Karpas-422 (cell line): ENCODE results near the gene PHPT1. TPM values are rescaled to one million over a fixed set of nuclear protein-coding genes. Genes with fewer than 3 reads are reported as not detected.

Source experiments
- DNase-seq: peaks from one replicate; pipeline ENCODE4 v3.0.0-alpha.2; 2015
- H2AFZ ChIP-seq: fragments of 200-600 bp; sonication (generic); 2 replicates; pipeline ENCODE4 v1.6.1; 2014; ENCODE audit warnings: antibody characterized with exemption, low read length, mixed read lengths
- H3K27ac ChIP-seq: fragments of 200-600 bp; sonication (generic); 2 replicates; pipeline ENCODE4 v1.5.1; 2014; ENCODE audit warnings: mild to moderate bottlenecking, low read length, moderate library complexity
- H3K27me3 ChIP-seq: fragments of 200-600 bp; sonication (generic); 2 replicates; pipeline ENCODE4 v1.6.1; 2014; ENCODE audit warnings: low read length, mixed read lengths
- H3K36me3 ChIP-seq: fragments of 200-600 bp; sonication (generic); 2 replicates; pipeline ENCODE4 v1.6.1; 2014; ENCODE audit warnings: low read length, mixed read lengths; ENCODE audit not compliant: insufficient read depth
- H3K4me1 ChIP-seq: fragments of 200-600 bp; sonication (generic); 2 replicates; pipeline ENCODE4 v1.6.1; 2014; ENCODE audit warnings: mild to moderate bottlenecking, low read length, mixed read lengths
- H3K4me2 ChIP-seq: fragments of 200-600 bp; sonication (generic); 2 replicates; pipeline ENCODE4 v1.6.1; 2014; ENCODE audit warnings: low read length, low read depth, mild to moderate bottlenecking; ENCODE audit not compliant: poor library complexity, severe bottlenecking
- H3K4me3 ChIP-seq: fragments of 200-600 bp; sonication (generic); 2 replicates; pipeline ENCODE4 v1.5.1; 2014; ENCODE audit warnings: mild to moderate bottlenecking, antibody characterized with exemption, low read length, mixed read lengths
- H3K79me2 ChIP-seq: fragments of 200-600 bp; sonication (generic); 2 replicates; pipeline ENCODE4 v1.6.1; 2014; ENCODE audit warnings: mild to moderate bottlenecking, low read length, mixed read lengths
- H3K9ac ChIP-seq: fragments of 200-600 bp; sonication (generic); 2 replicates; pipeline ENCODE4 v1.6.0; 2014; ENCODE audit warnings: low read length
- H3K9me2 ChIP-seq: fragments of 200-600 bp; sonication (generic), shearing (Covaris generic); replicated peaks from 2 replicates; pipeline ENCODE4 v1.6.0; 2014; ENCODE audit warnings: mild to moderate bottlenecking, low read length, moderate library complexity; ENCODE audit not compliant: insufficient read depth
- H3K9me3 ChIP-seq: fragments of 300-700, 200-600 bp; sonication (generic); 2 replicates; pipeline ENCODE4 v1.6.1; 2014; ENCODE audit warnings: low read length, mixed read lengths
- H4K20me1 ChIP-seq: fragments of 200-600 bp; sonication (generic); 2 replicates; pipeline ENCODE4 v1.6.1; 2014; ENCODE audit warnings: mild to moderate bottlenecking, antibody characterized with exemption, low read length, low read depth; ENCODE audit not compliant: insufficient read depth
- total RNA-seq: library from RNA; depleted of rRNA; stranded (reverse); fragments of >200 nt; shearing (Covaris generic); gene quantifications from 2 replicates; pipeline ENCODE4 v1.2.3, GENCODE V29; 2014; ENCODE audit warnings: low replicate concordance

The PHPT1 gene
- total RNA-seq, 1 experiment from 2014 or later: 82.5 TPM

DNA sequence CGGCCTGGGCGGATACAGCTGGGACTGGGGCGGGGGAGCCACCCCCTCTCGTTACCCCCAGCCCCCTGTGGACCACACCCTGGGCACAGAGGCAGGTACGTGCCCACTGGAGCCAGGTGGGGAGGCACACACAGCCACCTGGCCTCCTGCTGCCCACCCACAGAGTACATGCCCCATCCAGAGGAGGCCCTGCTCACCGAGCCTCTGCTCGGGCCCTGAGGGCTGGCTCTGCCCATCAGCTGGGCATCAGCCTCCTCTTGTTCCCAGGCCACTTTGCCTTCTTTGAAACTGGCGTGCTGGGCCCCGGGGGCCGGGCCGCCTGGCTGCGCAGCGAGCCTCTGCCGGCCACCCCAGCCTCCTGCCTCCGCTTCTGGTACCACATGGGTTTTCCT, 9.2 kb downstream of the PHPT1 start:
- DNase-seq: no peak
- H3K4me1 ChIP-seq: peaks cover 5% of the 10 kb centered on the region
- H3K9ac ChIP-seq: no peak overlapping the region
- H3K27ac ChIP-seq: no peak overlapping the region
- H2AFZ ChIP-seq: no peak overlapping the region
- no peaks in the 10 kb centered on the region for H3K9me2 ChIP-seq
- H3K79me2 ChIP-seq: no peaks in the 10 kb centered on the region
- no peak overlapping the region for H3K4me3 ChIP-seq
- H3K9me3 ChIP-seq: no peaks in the 10 kb centered on the region
- H4K20me1 ChIP-seq: no peaks in the 10 kb centered on the region
- no peaks in the 10 kb centered on the region for H3K27me3 ChIP-seq
- H3K4me2 ChIP-seq: no peak overlapping the region
- H3K36me3 ChIP-seq: peaks cover 2% of the 10 kb centered on the region; the same call in 1 of the 2 replicates

DNA sequence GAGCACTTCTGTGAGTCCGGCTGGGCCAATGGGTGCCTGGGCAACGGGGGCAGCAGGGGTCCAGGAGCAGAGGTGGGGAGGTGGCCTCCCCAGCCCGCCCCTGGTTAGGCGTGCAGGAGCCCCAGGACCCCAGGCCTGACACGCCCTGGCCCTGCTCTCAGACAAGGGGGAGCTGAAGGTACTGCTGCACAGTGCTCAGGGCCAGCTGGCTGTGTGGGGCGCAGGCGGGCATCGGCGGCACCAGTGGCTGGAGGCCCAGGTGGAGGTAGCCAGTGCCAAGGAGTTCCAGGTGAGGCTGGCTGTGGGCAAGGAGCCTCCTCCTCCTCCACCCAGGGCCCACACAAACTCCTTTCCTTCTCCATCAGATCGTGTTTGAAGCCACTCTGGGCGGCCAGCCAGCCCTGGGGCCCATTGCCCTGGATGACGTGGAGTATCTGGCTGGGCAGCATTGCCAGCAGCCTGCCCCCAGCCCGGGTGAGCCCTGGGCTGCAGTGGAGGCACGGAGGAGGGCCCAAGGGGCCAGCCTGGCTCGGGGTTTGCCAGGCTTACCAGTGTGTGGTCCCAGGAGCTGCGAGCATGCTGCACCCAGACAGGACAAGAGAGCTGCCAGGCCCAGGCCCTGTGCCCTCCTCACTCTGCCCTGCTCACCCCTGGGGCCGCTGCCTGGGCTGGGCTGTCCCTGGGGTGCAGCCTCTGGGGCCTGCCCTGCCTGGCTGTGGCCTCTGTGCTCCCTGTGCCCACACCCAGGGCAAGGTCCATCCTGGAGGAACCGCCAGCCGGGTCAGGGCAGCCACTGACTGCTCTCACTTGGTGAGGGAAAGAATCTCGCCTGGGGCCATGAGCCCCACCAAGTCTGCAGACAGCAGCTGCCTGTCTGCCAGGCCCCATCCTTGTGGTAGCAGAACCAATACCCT, 9.9 kb downstream of the PHPT1 start:
- no peak overlapping the region for H2AFZ ChIP-seq
- no peak overlapping the region for H3K27ac ChIP-seq
- no peaks in the 10 kb centered on the region for H3K9me2 ChIP-seq
- H3K9me3 ChIP-seq: no peaks in the 10 kb centered on the region
- peaks cover 6% of the 10 kb centered on the region for H3K79me2 ChIP-seq
- H3K27me3 ChIP-seq: no peaks in the 10 kb centered on the region
- H4K20me1 ChIP-seq: 0 out of 2 replicates have a peak, but pooled peaks cover 5% of the 10 kb centered on the region
- H3K4me2 ChIP-seq: no peak overlapping the region
- peaks cover 5% of the 10 kb centered on the region for H3K4me1 ChIP-seq
- peaks cover 6% of the 10 kb centered on the region; the same call in 1 of the 2 replicates for H3K36me3 ChIP-seq
- H3K9ac ChIP-seq: no peak overlapping the region
- no peak overlapping the region for H3K4me3 ChIP-seq
- DNase-seq: no peak

DNA sequence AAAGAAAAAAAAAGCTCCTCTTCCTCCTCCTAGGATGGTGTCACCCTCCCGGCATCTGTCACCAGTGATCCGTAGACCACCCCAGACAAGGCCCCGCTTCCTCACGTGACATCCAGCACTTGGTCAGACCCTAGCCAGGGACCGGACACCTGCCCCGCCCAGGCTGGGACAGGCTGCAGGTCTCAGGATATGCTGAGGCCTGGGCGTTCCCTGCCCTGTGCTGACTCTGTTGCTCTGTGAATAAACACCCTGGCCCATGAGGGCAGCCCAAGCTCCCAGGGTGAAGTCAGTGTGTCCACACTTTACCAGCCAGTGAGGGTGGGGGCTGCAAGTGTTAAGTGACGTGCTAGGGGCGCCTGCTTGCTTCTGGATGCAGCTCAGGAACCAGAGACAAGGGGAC, 11.3 kb downstream of the PHPT1 start:
- H3K4me3 ChIP-seq: no peak overlapping the region
- H3K79me2 ChIP-seq: peaks cover 19% of the 10 kb centered on the region
- peaks cover 12% of the 10 kb centered on the region for H3K4me1 ChIP-seq
- no peak overlapping the region for H3K9ac ChIP-seq
- no peak overlapping the region for H3K27ac ChIP-seq
- no peaks in the 10 kb centered on the region for H3K9me3 ChIP-seq
- H3K27me3 ChIP-seq: no peaks in the 10 kb centered on the region
- no peak overlapping the region for H3K4me2 ChIP-seq
- no peaks in the 10 kb centered on the region for H3K9me2 ChIP-seq
- H4K20me1 ChIP-seq: peaks cover 13% of the 10 kb centered on the region; the same call in 1 of the 2 replicates
- no peak overlapping the region for H2AFZ ChIP-seq
- H3K36me3 ChIP-seq: peaks cover 6% of the 10 kb centered on the region; the same call in 1 of the 2 replicates
- DNase-seq: no peak

DNA sequence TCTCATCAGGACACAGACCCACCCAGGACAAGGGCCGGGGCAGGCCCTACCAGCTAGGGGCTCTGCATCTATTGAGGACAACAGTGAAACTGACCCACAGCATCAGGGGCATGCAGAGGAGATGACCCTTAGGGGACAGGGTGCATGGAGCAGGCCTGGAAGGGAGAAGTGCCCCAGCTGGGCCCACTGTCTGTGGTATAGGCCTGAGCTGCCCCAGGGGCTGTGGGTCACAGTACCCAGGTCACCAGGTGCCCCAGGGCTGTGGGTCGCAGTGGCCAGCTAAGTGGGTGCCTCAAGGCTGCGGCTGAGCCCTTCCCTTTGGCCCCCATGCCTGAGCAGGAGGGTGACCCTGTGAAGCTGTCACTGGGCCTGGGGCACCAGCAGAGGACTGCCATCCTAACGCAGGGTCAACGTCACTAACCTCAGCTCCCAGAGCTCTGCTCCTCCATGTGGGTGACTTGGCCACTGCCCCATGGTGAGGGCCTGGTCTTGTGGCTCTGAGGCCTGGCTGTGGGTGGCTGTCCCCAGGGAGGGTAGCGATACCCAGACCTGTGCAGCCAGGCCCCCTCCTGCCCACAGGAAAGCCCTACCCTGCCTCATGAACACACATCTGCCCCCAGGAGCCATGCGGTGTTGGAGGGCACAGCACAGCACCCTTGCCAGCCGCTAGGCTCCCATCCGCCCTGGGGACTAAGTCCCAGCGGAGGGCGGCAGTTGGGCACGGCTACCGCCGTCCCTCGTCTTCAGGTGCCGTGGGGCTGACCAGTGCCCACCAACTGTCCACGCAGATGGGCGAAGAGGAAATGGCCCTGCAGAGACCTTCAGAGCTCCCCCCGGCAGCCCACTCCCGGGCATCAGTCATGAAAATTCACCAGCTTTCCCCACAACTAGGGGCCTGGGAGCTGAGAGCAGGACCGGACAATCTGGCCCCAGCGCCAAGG, 12.0 kb downstream of the PHPT1 start:
- Histone ChIP-seq H4K20me1 (peaks cover 13% of the 10 kb centered on the region; the same call in 1 of the 2 replicates), H3K4me2 (no peak overlapping the region), H3K36me3 (peaks cover 6% of the 10 kb centered on the region; the same call in 1 of the 2 replicates), H3K4me1 (peaks cover 12% of the 10 kb centered on the region), H3K27ac (no peak overlapping the region), H3K79me2 (peaks cover 20% of the 10 kb centered on the region), H3K9me2 (no peaks in the 10 kb centered on the region), H3K9ac (no peak overlapping the region), H2AFZ (no peak overlapping the region), H3K9me3 (no peaks in the 10 kb centered on the region), H3K27me3 (no peaks in the 10 kb centered on the region), H3K4me3 (no peak overlapping the region)
- DNase-seq: no peak

DNA sequence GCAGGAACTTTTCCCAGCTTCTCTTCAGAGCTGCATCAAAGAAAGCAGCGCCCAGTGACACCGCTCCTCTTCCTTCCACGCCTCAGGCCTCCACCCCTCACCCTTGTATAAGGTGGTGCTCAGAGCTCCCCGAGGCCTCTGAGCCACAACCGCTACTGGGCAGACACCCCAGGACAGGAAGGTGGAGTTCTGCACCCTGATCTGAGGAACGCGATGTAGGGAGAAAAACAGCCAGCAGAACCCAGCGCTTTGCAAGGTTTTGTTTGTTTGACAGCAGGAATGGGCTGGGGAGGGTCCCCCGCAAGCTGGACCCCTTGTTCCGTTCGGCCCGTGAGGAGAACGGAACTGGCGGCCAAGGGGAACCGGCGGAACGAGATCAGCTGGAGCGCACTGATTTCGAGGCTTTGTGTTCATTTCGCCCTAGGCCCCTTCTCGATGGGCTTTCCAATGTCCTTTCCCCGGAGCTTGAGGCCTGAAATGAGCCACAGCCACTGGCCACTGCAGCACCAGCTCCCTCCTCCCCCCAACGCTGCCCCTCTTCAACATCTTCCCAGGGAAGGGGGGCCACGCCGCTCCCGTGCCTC, 12.8 kb downstream of the PHPT1 start:
- H3K4me2 ChIP-seq: no peak overlapping the region
- no peak overlapping the region for H3K27ac ChIP-seq
- no peak for DNase-seq
- H3K9me2 ChIP-seq: no peaks in the 10 kb centered on the region
- no peaks in the 10 kb centered on the region for H3K27me3 ChIP-seq
- peaks cover 13% of the 10 kb centered on the region; the same call in 1 of the 2 replicates for H4K20me1 ChIP-seq
- peaks cover 6% of the 10 kb centered on the region; the same call in 1 of the 2 replicates for H3K36me3 ChIP-seq
- H3K9ac ChIP-seq: no peak overlapping the region
- peaks cover 14% of the 10 kb centered on the region for H3K4me1 ChIP-seq
- H3K4me3 ChIP-seq: no peak overlapping the region
- H3K9me3 ChIP-seq: no peaks in the 10 kb centered on the region
- H2AFZ ChIP-seq: no peak overlapping the region
- H3K79me2 ChIP-seq: peaks cover 22% of the 10 kb centered on the region

DNA sequence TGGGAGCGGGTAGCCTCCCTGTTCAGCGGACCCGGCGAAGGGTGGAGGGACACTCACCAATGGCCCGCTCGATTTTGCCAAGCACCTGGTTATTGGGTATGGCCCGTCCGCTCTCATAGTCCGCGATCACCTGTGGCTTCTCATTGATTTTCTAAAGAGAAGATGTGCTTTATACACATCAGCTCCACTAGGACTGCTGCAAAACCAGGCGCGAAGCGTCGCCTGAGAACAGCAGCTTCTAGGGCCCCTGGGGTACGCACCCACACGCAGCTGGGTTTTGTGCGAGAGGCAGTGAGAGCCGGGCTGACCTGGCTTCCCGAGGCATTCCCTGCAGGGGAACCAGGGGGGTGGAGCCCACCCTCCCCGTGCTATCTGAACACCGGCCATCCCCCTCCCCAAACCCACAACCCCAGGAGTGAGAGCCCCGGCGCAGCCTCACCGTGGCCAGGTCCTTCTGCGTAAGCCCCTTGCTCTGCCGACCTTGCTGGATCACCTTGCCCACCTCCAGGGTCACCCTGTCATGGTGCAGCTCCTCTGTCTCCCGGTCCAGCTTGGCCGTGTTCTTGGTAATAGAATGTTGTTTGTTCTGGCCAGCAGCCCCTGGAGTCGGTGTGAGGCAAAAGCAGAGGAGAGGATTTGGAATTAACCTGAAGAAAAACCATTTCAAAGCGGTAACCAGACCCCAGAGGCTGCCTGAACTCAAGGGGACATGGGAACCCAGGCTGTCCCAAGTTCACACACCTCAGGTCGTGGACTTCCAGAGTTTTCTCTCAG, 13.8 kb downstream of the PHPT1 start:
- H3K4me2 ChIP-seq: no peak overlapping the region
- no peak overlapping the region for H3K4me3 ChIP-seq
- no peaks in the 10 kb centered on the region for H3K9me2 ChIP-seq
- peaks cover 6% of the 10 kb centered on the region; the same call in 1 of the 2 replicates for H3K36me3 ChIP-seq
- peaks cover 29% of the 10 kb centered on the region for H3K79me2 ChIP-seq
- DNase-seq: no peak
- peaks cover 13% of the 10 kb centered on the region; the same call in 1 of the 2 replicates for H4K20me1 ChIP-seq
- H2AFZ ChIP-seq: no peak overlapping the region
- no peak overlapping the region for H3K27ac ChIP-seq
- no peaks in the 10 kb centered on the region for H3K27me3 ChIP-seq
- H3K9ac ChIP-seq: no peak overlapping the region
- H3K4me1 ChIP-seq: peaks cover 19% of the 10 kb centered on the region
- no peaks in the 10 kb centered on the region for H3K9me3 ChIP-seq

DNA sequence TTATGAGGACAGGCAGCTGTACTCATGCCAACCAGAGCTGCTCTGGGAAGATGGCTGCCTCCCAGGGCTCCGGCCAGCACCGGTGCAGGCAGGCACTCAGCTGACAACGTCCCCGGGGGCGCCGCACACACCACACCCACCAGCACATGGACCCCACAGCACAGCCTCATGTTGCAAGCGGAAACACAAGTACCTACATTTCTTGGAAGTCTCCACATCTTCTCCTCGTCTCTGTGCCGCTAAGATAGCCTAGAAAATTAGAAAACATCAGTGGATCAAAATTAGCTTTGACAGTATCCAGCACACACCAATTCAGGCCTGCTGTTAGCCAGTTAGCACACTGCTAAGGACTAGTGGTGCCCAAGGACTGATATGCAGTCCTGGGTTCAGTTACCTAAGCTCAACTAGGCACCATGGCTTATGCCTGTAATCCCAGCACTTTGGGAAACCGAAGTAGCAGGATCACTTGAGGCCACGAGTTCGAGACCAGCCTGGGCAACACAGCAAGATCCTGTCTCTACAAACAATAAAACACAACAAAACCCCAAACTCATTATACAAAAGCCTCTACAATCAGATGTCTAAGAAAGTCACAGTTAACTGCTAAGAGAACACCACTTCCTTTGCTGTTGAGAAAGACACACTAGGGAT, 14.5 kb downstream of the PHPT1 start:
- DNase-seq: no peak
- Histone ChIP-seq H3K36me3 (peaks cover 6% of the 10 kb centered on the region; the same call in 1 of the 2 replicates), H3K79me2 (peaks cover 29% of the 10 kb centered on the region), H3K4me3 (no peak overlapping the region), H3K9me3 (no peaks in the 10 kb centered on the region), H4K20me1 (peaks cover 13% of the 10 kb centered on the region; the same call in 1 of the 2 replicates), H3K27ac (no peak overlapping the region), H3K9ac (no peak overlapping the region), H2AFZ (no peak overlapping the region), H3K4me1 (peaks cover 19% of the 10 kb centered on the region), H3K4me2 (no peak overlapping the region), H3K27me3 (no peaks in the 10 kb centered on the region), H3K9me2 (no peaks in the 10 kb centered on the region)
